B cell (primary cell): Measurements from ENCODE around the gene FXYD4. TPM values are rescaled to one million over a fixed set of nuclear protein-coding genes. Genes with fewer than 3 reads are reported as not detected.

Experiments
- ATAC-seq: fragments of 200-7000 bp; cut with Tn5 transposase; one replicate; pipeline ENCODE4 v1.10.0; 2021; ENCODE audit warnings: low read depth, mild to moderate bottlenecking, moderate number of reproducible peaks, moderate library complexity
- CTCF ChIA-PET: fragments of 350-600 bp; sonication (Branson Sonifier 250); formaldehyde crosslinking; loops from one replicate; lab custom pipeline; 2021; ENCODE audit warnings: antibody characterized with exemption, inconsistent platforms; lab: Charles Lee
- POLR2A ChIA-PET: fragments of 350-600 bp; sonication (Branson Sonifier 250); formaldehyde crosslinking; loops from one replicate; lab custom pipeline; 2021; ENCODE audit warnings: antibody characterized with exemption; lab: Charles Lee
- DNase-seq: peaks from one replicate; pipeline ENCODE4 v3.0.0; 2013
- H2AFZ ChIP-seq: 2 replicates; pipeline ENCODE4 v1.6.1; 2012; ENCODE audit warnings: mild to moderate bottlenecking, low read depth, low read length; ENCODE audit not compliant: insufficient read depth, poor library complexity, severe bottlenecking
- H3K27ac ChIP-seq, 2 donors: 1 replicate in 1 of 2; 2 replicates in 1 of 2; pipeline ENCODE4 v1.5.1; 2012 to 2013; ENCODE audit warnings: low read length in 2 of 2, mild to moderate bottlenecking in 2 of 2, moderate library complexity in 1 of 2
- H3K27me3 ChIP-seq, 4 experiments: fragments of 200-600 bp in 1 of 4; sonication (generic) in 1 of 4; replicated peaks in 1 of 4; 1 replicate in 2 of 4; 2 replicates in 2 of 4; pipeline versions ENCODE4 v1.6.1 to v1.7.0; 2013 to 2016; ENCODE audit warnings: low read length in 3 of 4, mild to moderate bottlenecking in 2 of 4, mixed read lengths in 1 of 4, moderate library complexity in 1 of 4; ENCODE audit not compliant: insufficient read depth in 4 of 4, control insufficient read depth in 3 of 4; ENCODE audit errors: control extremely low read depth in 1 of 4
- H3K36me3 ChIP-seq, 2 experiments: replicated peaks in 1 of 2; 1 replicate in 1 of 2; 2 replicates in 1 of 2; pipeline versions ENCODE4 v1.6.1 to v1.7.1; 2013; ENCODE audit warnings: low read length in 1 of 2; ENCODE audit not compliant: insufficient read depth in 2 of 2, control insufficient read depth in 1 of 2; ENCODE audit errors: control extremely low read depth in 1 of 2, extremely low read depth in 1 of 2
- H3K4me1 ChIP-seq, 2 donors: fragments of 200-600 bp in 1 of 2; sonication (generic) in 1 of 2; 1 replicate in 1 of 2; 2 replicates in 1 of 2; pipeline versions ENCODE4 v1.5.1 to v1.6.1; 2013 to 2017; ENCODE audit warnings: low read length in 2 of 2; ENCODE audit not compliant: control insufficient read depth in 2 of 2, insufficient read depth in 2 of 2
- H3K4me2 ChIP-seq: replicated peaks from 2 replicates; pipeline ENCODE3; 2012; ENCODE audit warnings: mild to moderate bottlenecking, low read depth, low read length; ENCODE audit not compliant: poor library complexity, severe bottlenecking
- H3K4me3 ChIP-seq, 5 experiments: fragments of 200-600 bp in 1 of 5; sonication (generic) in 1 of 5; 1 replicate in 3 of 5; 2 replicates in 2 of 5; pipeline versions ENCODE4 v1.5.1 to v1.7.0; 2011 to 2016; ENCODE audit warnings: low read length in 4 of 5, mild to moderate bottlenecking in 4 of 5, low read depth in 2 of 5, control low read depth in 1 of 5, moderate library complexity in 1 of 5; ENCODE audit not compliant: insufficient read depth in 1 of 5; ENCODE audit errors: control extremely low read depth in 1 of 5, extremely low read depth in 1 of 5
- H3K79me2 ChIP-seq: fragments of 200-600 bp; sonication (generic); one replicate; pipeline ENCODE4 v1.6.0; 2016; ENCODE audit warnings: low read length; ENCODE audit not compliant: control insufficient read depth, insufficient read depth
- H3K9ac ChIP-seq: fragments of 200-600 bp; sonication (generic); 2 replicates; pipeline ENCODE4 v1.6.1; 2017; ENCODE audit warnings: mild to moderate bottlenecking, low read length, moderate library complexity
- H3K9me3 ChIP-seq, 3 donors: one replicate each; pipeline versions ENCODE4 v1.6.1 to v1.7.1; 2013; ENCODE audit warnings: low read length in 2 of 3; ENCODE audit not compliant: control insufficient read depth in 2 of 3, insufficient read depth in 1 of 3; ENCODE audit errors: control extremely low read depth in 1 of 3
- H4K20me1 ChIP-seq: 2 replicates; pipeline ENCODE4 v1.6.0; 2012; ENCODE audit warnings: mild to moderate bottlenecking, low read length; ENCODE audit not compliant: insufficient read depth, control insufficient read depth, poor library complexity, severe bottlenecking
- H3K27ac Mint-ChIP-seq: one replicate; pipeline ENCODE4 v1.8.0; 2021; ENCODE audit warnings: mixed read lengths
- H3K27me3 Mint-ChIP-seq: one replicate; pipeline ENCODE4 v1.8.0; 2021; ENCODE audit warnings: mixed read lengths
- H3K4me1 Mint-ChIP-seq: one replicate; pipeline ENCODE4 v1.8.0; 2021; ENCODE audit warnings: mixed read lengths
- H3K4me3 Mint-ChIP-seq: one replicate; pipeline ENCODE4 v1.8.0; 2021; ENCODE audit warnings: mixed read lengths
- H3K9me3 Mint-ChIP-seq: one replicate; pipeline ENCODE4 v1.8.0; 2022; ENCODE audit warnings: mixed read lengths; ENCODE audit not compliant: insufficient read depth
- CTCF ChIP-seq: fragments of 200-600 bp; IDR thresholded peaks from one replicate; pipeline ENCODE4 v1.8.0; 2022; ENCODE audit warnings: antibody characterized with exemption, mild to moderate bottlenecking
- EZH2 ChIP-seq: IDR thresholded peaks from 2 replicates; pipeline ENCODE4 v1.6.1; 2012; ENCODE audit warnings: borderline replicate concordance, low read depth, mild to moderate bottlenecking, moderate library complexity, low read length; ENCODE audit not compliant: insufficient read depth, poor library complexity, severe bottlenecking
- WGBS: methylation state at CpG from one replicate; pipeline ENCODE4 v1.1.5; 2013; ENCODE audit warnings: missing lambda C conversion rate; ENCODE audit not compliant: insufficient coverage; 5-methylcytosine and 5-hydroxymethylcytosine counted together
- intact Hi-C: fragments of 100-400 bp; cut with micrococcal nuclease; formaldehyde crosslinking; loops from one replicate; pipeline ENCODE4 v1.10.0; 2022
- polyA plus RNA-seq: library from polyadenylated mRNA; depleted of rRNA; stranded (reverse); fragments of >200 nt; gene quantifications from 2 replicates; pipeline ENCODE4 v1.2.3, GENCODE V29; 2012
- total RNA-seq, 2 donors: library from RNA; stranded (reverse); fragments of 120-200 nt in 1 of 2; gene quantifications; 1 replicate in 1 of 2; 2 replicates in 1 of 2; pipeline versions ENCODE4 v1.2.3 to v1.2.4, GENCODE V29; 2013 to 2022

Gene FXYD4
- total and polyA plus RNA-seq, 2 donors (not counting 1 experiment from before 2014, with no cell fraction given), result not detected

GRCh38 chr10:43389867-43390266, 18.4 kb downstream of the FXYD4 start:
- Mint-ChIP-seq H3K4me1 (peaks cover 56% of the 10 kb centered on the region), H3K27ac (no peak overlapping the region), H3K27me3 (no peaks in the 10 kb centered on the region), H3K4me3 (no peak overlapping the region), H3K9me3 (no peaks in the 10 kb centered on the region)
- Histone ChIP-seq H3K27ac (no peak overlapping the region), H3K9me3 (no peaks in the 10 kb centered on the region), H2AFZ (no peak overlapping the region), H3K4me2 (no peak overlapping the region), H3K9ac (no peak overlapping the region), H3K4me3 (no peak overlapping the region), H3K36me3 (peaks cover 24 to 81% of the 10 kb centered on the region in 2 experiments), H3K79me2 (peaks cover 64% of the 10 kb centered on the region), H3K4me1 (peaks cover 19 to 30% of the 10 kb centered on the region in 2 donors), H3K27me3 (no peaks in the 10 kb centered on the region), H4K20me1 (peaks cover 83% of the 10 kb centered on the region)
- intact Hi-C loops, result loop anchor here (2.0 kb wide), 1 partner anchor 15 kb away; no protein-coding TSS in a partner anchor
- POLR2A ChIA-PET, result interaction anchor here (2.5 kb wide), 1 partner anchor 18 kb away, joined by 6 read pairs; no protein-coding TSS in a partner anchor
- no peak for ATAC-seq
- 89% methylated on average over 3 of the region's 3 CpGs for WGBS
- CTCF ChIA-PET, result interaction anchor here (1.4 to 2.3 kb wide), 3 partner anchors 11 to 18 kb away, joined by 7 to 8 read pairs (median 7); no protein-coding TSS in a partner anchor
- TF ChIP-seq EZH2 (no peak), CTCF (no peak)
- no peak for DNase-seq

- WGBS, result 91% methylated on average over 5 of the region's 5 CpGs
- DNase-seq (no peak), ATAC-seq (no peak)
- Mint-ChIP-seq H3K27ac (peak overlapping the region; percentile 51), H3K4me3 (no peak overlapping the region), H3K9me3 (no peaks in the 10 kb centered on the region), H3K4me1 (peaks cover 61% of the 10 kb centered on the region), H3K27me3 (no peaks in the 10 kb centered on the region)
- H3K27me3 ChIP-seq, result no peaks in the 10 kb centered on the region
- H3K4me1 ChIP-seq, result peaks cover 23 to 35% of the 10 kb centered on the region in 2 donors
- H3K36me3 ChIP-seq, result peaks cover 24 to 86% of the 10 kb centered on the region in 2 experiments
- H2AFZ ChIP-seq, result no peak overlapping the region
- peaks cover 69% of the 10 kb centered on the region for H3K79me2 ChIP-seq
- ChIA-PET POLR2A (interaction anchor here (2.5 kb wide), 1 partner anchor 17 kb away, joined by 6 read pairs; no protein-coding TSS in a partner anchor), CTCF (interaction anchor here (0.7 to 2.3 kb wide), 6 partner anchors 10 to 42 kb away, joined by 3 to 8 read pairs (median 6); no protein-coding TSS in a partner anchor)
- peaks cover 85% of the 10 kb centered on the region for H4K20me1 ChIP-seq
- H3K9me3 ChIP-seq, result no peaks in the 10 kb centered on the region
- peak overlapping the region in 1 of 2 donors; percentile 52 for H3K27ac ChIP-seq
- TF ChIP-seq EZH2, result no peak
- TF ChIP-seq CTCF, result no peak
- no peak overlapping the region for H3K9ac ChIP-seq
- H3K4me3 ChIP-seq, result no peak overlapping the region
- H3K4me2 ChIP-seq, result no peak overlapping the region
- intact Hi-C loops, result loop anchor here (2.0 kb wide), 1 partner anchor 14 kb away; no protein-coding TSS in a partner anchor
These were observed 18.9 kb downstream of the FXYD4 start for GRCh38 chr10:43390333-43390732.
